NCI-H446 treated with DMSO at 0.1 percent for 48 hours (cell line): ENCODE measurements around the gene KCNK16.
"Not testable (repeated sequence)": the region's sequence is repeated elsewhere in the genome, so short reads cannot be mapped to it uniquely, and the experiment has no call there.

Experiments used
- DNase-seq: peaks from one replicate; lab custom pipeline; 2025; lab: John Stamatoyannopoulos, UW

KCNK16 gene

DNA sequence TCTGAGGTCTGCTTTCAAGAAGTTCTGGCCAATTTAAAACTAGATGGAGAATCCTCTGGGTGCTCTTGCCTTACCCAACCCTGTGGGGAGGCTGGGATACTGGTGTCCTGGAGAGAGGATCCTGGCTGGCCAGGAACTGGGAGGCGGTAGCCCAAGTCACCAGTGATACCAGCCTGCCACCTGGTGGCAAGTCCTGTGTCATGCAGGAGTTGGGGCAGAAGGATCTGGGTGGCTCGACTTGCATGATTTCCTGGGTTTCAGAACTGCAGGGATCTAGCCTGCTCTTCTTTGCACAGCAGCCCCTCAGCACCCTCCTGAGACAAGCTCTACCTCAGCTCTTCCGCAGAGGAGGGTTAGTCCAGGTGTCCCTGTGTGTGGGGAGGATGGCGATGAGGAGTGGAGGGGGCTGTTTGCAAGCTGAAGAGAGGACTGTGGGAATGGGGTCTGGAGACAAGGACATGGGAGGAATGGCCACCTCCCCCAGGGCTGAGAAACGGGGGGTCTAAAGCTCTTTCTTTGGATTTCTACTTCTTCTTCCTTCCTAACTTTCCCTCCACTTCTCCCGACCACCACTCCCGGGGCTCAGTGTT is 12.5 kb downstream of the KCNK16 start:
- peak; percentile 36 for DNase-seq

DNA sequence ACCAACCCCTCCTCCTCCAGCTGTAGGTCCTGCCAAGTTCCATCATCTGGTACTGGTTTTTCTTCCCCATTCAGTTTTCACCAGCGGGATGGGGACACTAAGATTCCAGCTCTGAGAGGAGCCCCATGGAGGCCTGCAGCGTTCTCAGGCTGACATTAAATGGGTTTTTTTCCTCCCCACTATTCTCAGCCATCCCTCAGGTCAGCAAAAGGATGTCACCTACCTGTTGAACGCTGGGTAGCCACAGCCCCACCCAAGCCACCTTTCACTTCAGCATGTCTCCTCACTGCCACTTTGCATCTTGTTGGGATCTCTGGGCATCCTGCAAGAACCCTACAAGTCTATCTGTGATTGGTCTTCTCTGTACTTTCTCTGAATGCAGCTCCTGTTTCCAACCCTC is 15.0 kb downstream of the KCNK16 start:
- no peak for DNase-seq

DNA sequence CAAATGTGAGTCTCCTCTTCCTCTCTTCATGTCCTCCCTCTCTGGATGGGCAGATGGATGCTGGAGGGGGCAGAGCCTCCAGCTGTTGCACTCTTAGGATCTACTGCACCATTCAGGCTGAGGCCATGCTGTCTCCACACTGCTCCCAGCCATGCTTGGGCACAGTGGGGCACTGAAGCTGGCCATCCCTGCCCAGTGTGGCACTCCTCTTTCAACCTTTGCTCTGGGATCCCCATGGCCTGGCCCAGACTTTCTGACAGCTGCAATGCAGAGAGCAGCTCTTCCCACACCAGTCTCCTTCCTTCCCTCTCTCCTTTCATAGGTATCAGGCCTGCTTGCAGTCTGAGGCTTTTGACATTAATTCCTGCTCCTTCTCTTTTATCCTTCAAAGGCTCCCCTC is 17.6 kb downstream of the KCNK16 start:
- DNase-seq = no peak

DNA sequence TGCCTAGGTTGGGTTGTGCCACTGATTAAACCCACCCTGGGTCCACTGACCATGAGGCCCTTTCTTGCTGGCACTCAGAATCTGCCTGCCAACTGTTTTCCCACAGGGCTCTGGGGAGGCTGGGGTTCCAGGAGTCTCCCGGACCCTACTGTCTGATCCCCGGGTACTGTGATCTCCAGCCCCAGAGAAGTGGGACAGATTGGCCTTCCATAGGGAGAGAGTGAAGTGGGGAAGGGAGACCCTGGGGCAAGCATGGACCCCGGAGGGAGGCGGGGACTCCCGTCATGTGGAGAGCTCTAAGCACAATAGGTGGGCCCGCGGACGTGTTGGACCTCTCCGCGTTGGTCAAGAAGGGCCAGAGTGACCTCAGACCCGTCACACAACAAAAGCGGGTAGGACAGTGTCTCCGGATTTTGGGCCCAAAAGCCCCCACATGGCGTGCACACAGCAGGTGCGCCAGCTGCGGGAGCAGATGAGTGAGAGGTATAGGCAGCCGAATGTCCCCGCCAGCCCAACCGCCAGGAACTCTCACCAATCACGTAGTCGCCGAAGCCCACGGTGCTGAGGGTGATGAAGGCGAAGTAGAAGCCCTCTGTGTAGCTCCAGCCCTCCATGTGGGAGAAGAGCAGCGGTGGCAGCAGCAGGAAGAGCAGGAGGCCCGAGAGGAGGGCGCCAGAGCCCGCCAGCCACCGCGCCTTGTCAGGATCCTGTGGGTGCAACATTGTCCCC is 18.9 kb downstream of the KCNK16 start:
- DNase-seq = no peak

DNA sequence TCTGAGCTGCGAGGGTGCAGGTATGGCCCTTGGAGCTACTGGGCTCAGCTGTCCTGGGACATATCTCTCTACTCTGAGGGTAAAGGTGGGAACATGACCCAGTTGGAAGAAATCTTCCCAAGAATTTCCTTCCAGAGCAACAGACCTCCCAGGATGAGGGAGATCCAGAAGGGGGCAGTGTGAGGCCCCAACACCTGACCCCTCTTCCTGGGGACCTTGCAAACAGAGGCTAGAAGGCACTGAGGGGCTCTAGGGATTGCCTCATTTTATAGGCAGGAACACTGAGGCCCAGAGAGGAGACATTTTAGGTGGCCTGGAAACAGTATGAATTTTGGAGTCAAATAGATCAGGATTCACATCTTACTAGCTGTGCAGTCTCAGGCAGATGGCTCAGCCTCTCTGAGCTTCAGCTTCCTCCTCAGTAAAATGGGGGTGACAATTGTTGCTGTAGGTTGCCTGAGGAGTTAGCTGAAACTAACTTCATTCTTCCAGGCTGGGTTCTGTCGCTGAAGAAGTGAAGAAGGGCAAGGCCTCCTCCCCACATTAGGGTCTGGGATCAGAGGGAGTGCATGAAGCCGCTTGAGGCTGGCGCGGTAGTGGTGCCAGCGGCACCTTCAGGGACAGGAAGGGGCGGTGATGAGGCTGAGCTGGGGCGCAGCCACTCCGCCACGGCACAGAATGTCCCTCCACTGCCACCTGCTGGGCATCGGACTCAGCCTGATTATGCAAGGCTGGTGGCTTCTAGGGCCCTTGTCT is 19.7 kb downstream of the KCNK16 start:
- peak; percentile 62 for DNase-seq

DNA sequence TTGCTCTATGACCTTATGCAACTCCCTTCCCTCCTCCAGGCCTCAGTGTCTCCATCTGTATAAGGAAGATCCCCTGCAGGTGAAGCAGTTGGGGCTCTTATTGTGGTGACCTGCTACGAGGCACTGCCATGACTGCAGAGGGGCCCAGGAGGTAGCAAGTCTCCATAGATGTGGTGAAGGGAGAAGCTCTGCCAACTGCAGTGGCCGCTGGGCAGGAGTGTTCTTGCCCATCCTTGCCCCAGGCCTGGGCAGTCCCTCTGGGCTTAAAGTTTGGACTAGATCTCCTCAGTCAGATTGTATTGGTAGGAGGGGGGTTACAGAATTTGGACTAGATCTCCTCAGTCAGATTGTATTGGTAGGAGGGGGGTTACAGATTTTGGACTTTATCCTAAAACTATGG is 20.5 kb downstream of the KCNK16 start:
- no peak for DNase-seq

DNA sequence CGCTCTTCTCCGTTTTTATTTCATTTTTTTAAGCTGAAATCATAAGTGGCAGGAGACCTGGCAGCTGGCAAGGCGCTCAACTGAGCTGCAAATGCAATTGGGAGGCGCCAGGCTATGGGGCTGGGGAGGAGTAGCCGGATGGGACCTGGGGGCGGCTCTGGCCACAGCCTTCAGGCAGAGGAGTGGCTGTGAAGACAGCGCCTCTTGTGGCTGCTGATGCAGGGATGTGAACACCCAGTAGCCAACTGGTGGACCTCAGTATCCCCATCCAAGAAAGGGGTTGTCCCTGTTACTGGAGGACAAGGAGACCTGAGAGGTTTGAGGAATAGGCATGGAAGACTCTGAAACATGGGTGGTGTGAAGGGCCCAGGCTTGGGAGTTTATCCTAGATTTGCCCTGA is 20.9 kb downstream of the KCNK16 start:
- DNase-seq = peak; percentile 61

DNA sequence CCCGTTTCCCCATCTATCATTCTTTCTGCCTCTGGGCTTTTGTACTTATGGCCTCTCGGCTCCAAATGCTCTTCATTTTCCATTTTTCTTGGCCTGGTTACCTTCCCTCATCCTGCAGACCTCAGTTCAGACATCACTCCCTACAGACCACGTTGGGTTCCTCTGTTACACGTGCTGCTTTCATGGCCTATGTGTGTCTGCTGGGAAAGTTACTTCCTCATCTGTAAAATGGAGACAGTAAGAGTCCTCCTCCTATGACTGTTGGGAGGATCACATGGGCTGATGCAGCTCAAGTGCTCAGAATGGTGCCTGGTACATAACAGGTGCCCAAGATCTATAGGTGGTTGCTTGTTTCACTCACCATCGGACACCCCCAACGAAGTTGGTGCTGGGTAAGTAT is 21.8 kb downstream of the KCNK16 start:
- DNase-seq = no peak

DNA sequence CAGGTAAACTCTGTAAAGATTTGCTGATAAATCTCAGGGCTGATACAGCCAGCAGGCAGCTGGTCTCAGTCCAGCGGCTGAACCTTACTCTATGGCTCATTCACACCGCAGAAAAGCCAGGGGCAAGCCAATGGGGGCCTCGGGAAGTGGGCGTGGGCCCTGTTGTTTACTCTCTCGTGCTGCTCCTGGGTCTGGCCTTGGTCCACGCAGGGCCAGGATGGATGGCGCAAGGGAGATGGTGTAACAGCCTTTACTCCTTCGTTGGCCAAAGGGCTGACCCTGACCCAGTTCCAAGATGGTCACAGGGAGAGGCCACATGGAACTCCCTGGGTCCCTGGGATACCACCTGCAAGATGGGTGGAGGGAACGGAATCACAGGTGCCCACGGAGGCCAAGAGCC is 24.4 kb downstream of the KCNK16 start:
- DNase-seq = no peak

DNA sequence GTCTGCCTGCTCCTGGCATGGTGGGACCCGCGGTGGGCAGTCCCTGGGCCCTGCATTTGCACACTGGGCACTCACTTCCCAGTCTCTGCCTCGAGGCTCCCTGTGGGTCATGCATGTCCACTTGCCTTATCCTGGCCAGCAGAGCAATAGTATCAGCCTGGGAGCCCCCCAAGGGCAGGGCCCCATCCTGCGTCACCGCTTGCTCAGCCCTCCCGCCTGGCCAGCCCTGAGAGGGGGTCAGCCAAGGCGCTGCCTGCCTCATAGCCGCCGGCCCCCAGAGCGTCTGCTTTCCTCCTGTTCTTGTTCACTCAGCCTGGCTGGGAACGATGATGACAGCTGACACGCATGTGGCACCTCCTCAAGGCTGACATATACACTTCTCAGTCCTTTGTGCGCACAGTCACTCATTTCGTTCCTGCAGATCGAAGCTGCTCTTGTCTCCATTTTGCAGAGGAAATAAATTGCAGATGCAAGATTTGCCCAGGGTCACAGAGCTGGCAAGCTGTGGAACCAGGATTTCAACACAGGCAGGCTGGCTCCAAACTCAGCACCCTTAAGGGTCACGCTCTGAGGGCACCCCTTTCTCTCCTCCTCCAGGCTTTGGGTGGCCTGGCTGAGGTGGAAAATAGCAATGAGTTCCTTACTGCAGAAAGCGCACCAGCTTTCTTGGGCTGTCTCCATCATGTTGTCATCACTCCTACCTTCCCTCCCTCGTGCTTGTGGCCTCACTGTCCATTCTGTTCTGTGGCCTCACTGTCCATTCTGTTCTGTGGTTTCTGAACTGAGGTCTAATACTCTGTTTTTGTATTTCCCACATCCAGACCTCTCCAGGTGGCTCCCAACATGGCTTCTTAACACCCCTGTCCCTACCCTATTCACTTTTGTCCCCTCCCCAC is 25.5 kb downstream of the KCNK16 start:
- DNase-seq = no peak

DNA sequence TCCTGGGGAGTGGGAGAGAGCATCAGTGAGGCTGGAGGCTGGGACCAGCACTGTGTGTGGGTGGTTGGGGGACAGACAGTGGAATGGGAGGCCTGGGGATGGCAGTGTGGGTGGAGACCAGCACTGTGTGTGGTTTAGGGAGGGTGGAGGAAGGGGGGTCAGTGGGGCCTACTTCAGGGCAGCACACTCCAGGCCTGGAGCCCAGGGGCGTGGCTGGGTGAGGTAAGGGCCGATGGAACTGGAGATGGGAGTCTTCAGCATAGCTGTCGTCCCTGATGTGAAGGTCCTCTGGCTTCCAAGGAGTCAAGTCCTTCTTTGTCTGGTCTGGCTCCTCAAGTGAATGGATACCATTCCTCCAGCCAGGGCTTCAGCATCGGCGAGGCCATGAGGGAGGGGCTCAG is 26.9 kb downstream of the KCNK16 start:
- DNase-seq = no peak

DNA sequence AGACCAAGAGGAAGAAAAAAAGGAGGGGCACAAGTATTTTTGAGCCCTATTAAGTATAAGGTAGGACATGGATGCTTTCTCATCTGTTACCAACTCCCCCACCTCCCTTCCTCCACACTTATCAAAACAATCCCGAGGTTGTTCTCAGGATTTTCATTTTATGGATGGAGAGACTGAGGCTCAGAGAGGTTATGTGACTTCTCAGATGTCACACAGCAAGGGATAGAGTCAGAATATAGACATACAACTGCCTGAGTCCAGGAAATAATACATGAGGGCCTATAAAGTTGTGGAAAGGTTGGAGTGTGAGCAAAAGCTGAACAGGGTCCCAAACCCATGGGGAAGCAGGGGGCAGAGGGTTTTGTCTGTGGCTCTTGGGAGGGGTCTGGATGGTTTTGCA is 27.6 kb downstream of the KCNK16 start:
- no peak for DNase-seq

DNA sequence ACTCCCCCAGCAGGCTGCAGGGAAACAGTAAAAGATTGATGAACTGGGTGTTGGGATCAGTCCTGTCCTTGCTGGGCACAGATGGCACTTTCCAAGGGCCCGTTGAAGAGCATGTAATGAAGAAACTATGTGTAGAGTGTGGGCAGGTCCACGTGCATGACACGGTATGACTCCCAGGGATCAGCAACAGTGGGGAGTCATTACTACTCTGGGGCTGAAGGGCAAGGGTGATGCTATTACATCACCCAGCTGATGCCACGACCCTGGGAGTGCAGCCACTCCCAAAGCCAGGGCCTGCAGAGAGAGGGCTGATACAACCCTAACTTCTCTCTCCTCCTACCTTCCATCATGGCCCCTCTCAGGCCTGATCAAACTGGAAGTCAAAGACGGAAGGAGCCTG is 28.4 kb downstream of the KCNK16 start:
- no peak for DNase-seq

DNA sequence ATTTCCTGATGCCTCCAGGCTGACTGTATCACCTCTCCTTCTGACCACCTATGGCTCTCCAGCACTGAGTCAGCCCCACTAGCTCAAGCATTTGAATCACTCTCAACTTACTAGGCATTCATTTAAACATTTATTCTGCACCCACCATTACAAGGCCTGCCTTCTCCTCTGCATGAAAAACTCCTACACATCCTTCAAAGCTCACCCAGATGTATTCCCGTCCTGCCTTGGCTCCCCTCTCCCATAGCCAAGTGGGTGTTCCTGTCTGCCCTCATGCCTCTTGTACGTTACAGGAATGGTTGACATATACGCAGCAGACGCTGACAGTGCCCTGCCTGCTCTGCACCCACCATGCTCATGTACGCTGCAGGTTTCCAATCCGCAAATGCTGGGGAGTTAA is 29.9 kb downstream of the KCNK16 start:
- no peak for DNase-seq

DNA sequence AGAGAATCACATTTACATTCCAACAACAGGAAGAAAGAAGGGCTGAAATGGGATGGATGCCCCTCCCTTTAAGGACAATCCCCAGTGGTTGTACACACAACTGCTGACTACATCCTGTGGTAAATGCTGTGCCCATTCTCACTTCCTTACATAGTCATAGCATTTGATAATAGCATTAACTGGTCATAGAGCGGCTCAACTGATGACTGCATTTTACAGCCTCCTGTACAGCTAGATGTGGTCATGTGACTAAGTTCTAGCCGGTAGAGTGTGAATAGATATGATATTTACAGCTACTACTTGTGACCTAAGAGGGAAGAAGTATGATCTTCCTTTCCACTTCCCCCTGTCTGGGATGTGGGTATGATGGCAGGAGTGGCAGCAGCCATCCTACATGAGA is 33.0 kb downstream of the KCNK16 start:
- no peak for DNase-seq

DNA sequence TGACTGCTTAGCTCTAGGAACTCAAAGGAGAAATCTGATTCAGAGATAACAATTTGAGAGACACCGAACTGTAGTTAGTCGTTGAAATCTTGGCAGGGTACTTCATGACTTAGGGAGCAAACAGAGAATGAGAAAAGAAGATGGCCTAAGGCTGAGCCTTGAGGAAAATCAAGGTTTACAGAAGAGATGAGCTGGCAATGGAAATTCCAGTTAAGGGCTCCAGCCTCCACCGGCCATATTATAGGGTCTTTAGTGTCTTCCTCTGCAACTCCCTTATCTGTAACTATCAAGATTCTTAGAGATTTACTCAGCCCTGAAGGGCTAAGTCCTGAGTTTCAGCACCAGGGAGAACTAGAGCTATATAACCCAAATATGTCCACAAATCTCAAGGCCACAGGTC is 34.9 kb downstream of the KCNK16 start:
- DNase-seq = no peak

DNA sequence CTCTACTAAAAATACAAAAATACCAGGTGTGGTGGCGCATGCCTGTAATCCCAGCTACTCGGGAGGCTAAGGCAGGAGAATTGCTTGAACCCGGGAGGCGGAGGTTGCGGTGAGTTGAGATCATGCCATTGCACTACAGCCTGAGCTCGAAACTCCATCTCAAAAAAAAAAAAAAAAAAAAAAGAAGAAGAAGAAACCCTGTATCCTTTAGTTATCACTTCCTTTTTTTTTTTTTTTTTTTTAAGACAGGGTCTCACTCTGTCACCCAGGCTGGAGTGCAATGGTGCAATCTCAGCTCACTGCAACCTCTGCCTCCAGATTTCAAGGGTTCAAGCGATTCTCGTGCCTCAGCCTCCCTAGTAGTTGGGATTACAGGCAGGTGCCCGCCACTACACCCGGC is 35.9 kb downstream of the KCNK16 start:
- DNase-seq = not testable (repeated sequence)

DNA sequence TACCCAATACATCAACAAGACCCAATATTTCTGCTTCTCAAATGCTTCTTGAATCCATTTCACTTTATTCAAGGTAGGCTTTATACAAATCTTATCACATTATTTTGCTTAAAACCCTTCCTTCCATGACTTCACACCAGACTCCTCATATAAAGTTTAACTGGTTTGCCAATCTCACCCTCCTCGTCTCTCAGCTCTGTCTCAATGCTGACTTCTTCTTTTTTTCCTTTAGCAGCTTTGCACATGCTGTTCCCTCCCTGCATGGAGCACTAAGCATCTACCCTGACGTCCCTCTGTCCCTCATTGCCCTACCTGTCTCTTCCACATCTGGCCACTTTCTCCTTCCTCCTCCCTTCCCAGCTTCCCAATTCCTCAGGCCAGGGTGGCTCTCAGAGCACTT is 39.7 kb downstream of the KCNK16 start:
- no peak for DNase-seq

DNA sequence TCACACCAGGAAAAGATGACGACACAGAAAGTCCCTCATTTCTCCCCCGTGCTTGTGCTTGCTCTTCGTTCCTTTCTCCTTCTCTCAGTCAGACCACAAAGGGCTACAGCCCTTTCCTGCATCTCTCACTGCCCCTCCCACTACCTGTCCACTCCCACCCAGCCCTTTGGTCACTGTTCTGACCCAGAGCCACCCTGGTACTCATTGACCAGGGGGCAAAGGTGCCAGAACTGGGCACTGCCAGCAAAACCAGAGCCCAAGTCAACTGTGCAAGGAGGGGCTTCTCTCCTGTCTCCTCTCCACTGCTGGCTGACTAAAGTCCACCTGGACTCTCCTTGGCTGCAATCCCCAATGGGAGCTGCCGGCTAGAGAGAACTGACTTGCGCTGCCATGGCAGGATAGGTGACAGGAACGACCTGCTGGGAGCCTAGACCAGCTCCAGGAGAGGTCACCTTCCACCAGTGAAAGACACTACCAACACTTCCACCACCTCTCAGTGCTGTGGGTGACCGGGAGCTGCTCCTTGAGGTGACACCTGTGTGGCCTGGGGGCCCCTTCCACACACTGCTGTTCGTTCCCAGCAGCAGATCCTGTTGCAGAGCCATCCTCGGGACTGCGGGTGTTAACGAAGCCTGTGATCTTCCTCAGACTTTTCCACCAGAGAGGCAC is 41.1 kb downstream of the KCNK16 start:
- DNase-seq = no peak

DNA sequence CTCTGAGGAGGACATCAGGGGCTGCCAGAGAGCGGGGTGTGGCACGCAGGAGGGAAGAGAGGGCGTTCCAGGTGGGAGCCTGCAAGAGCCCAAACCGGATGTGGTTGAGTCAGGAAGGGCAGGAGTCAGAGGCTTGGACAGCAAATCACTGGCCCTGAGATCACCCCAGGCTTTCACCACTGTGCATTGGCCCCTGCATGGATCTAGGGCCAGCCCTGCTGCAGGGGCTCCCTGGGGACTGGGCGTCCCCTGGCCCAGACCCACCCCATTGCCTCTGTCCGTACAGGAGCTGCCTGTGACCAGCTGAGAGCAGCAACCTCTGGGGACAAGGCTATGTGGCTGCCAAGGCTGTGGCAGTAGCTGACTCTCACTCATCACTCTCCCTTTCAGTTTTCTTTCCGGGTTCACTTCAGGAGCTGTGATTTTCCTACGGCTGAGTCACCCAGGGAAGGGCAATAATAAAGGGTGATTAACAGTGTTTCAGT is 42.2 kb downstream of the KCNK16 start:
- DNase-seq = no peak

DNA sequence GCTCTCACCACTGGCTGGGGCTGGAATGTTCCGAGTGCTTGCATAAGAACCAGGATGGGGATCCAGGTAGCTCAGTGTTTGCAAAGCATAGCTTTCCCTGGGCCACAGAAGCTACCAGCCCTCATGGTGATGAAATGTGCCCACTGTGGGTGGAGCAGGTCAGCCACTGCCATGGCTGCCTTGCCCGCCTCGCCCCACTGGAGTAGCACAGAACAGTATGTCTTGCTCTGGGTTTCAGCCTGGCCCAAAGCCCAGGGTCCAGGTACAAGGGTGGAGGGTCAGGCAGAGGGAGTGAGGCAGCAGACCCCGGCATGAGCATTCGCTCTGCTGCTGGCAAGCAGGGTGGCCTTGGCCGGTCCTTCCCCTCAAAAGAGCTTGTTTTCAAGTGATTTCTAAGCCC is 43.0 kb downstream of the KCNK16 start:
- no peak for DNase-seq
